Coronary artery (tissue), 2 donors: ENCODE measurements around the gene CAP1.

ENCODE experiments used
- DNase-seq: peaks from one replicate; pipeline ENCODE4 v3.0.0-alpha.2; 2017; ENCODE audit warnings: low spot score
- H3K27ac ChIP-seq, 2 donors: fragments of 200-600 bp; sonication (generic); one replicate each; pipeline ENCODE4 v1.5.1; 2016 to 2019
- H3K4me3 ChIP-seq: fragments of 200-600 bp; sonication (generic); 2 replicates; pipeline ENCODE4 v1.5.1; 2016; ENCODE audit warnings: mild to moderate bottlenecking, moderate library complexity
- CTCF ChIP-seq: fragments of 200-600 bp; sonication (generic); IDR thresholded peaks from one replicate; pipeline ENCODE4 v1.5.1; 2019; ENCODE audit warnings: antibody characterized with exemption

Gene CAP1

GRCh38 chr1:40114400-40114799 is 73.9 kb downstream of the CAP1 start:
- no peak for TF ChIP-seq CTCF
- no peak overlapping the region for H3K4me3 ChIP-seq
- no peak for DNase-seq
- H3K27ac ChIP-seq = no peak overlapping the region

GRCh38 chr1:40120128-40120527 is 79.6 kb downstream of the CAP1 start:
- H3K4me3 ChIP-seq = no peak overlapping the region
- DNase-seq = no peak
- no peak overlapping the region for H3K27ac ChIP-seq
- no peak for TF ChIP-seq CTCF
